AG20443 (cell line): ENCODE data around the gene SRP72.
A peak's percentile ranks its signal among the peaks of the same experiment; 100 is the strongest.
"Not testable (repeated sequence)": the region's sequence is repeated elsewhere in the genome, so short reads cannot be mapped to it uniquely, and the experiment has no call there.

Source experiments
- DNase-seq: peaks from one replicate; pipeline ENCODE4 v3.0.0; 2012; ENCODE audit warnings: low spot score, mixed read lengths

SRP72 gene

GRCh38 chr4:56467284-56468096 lies at the start of gene SRP72:
Gene SRP72 (plus strand): TSS chr4:56467617. CDS start chr4:56467636, 19 bp downstream.
- DNase-seq: peak; percentile 95

- DNase-seq: no peak
Observed at GRCh38 chr4:56424176-56424575, 43.2 kb upstream of the SRP72 start.

GRCh38 chr4:56424697-56425514 lies 42.5 kb upstream of the SRP72 start:
- DNase-seq: peak; percentile 42

GRCh38 chr4:56425518-56425917 lies 41.9 kb upstream of the SRP72 start:
- no peak for DNase-seq

- no peak for DNase-seq
Observed at GRCh38 chr4:56426273-56426672, 41.1 kb upstream of the SRP72 start.

GRCh38 chr4:56427179-56427578 lies 40.2 kb upstream of the SRP72 start:
- DNase-seq: no peak

GRCh38 chr4:56430203-56430602 lies 37.2 kb upstream of the SRP72 start:
- DNase-seq: no peak

- no peak for DNase-seq
Observed at GRCh38 chr4:56433280-56433679, 34.1 kb upstream of the SRP72 start.

- peak; percentile 54 for DNase-seq
Observed at GRCh38 chr4:56434599-56435139, 32.7 kb upstream of the SRP72 start.

GRCh38 chr4:56435140-56435926 lies 32.1 kb upstream of the SRP72 start, which contains the start of gene PPAT:
Gene PPAT (minus strand): TSS chr4:56435615. CDS start chr4:56435477, 138 bp downstream.
- DNase-seq: peak; percentile 99

- no peak for DNase-seq
Observed at GRCh38 chr4:56438766-56439165, 28.7 kb upstream of the SRP72 start.

- DNase-seq: no peak
Observed at GRCh38 chr4:56440983-56441382, 26.4 kb upstream of the SRP72 start.

- no peak for DNase-seq
Observed at GRCh38 chr4:56444719-56445118, 22.7 kb upstream of the SRP72 start.

GRCh38 chr4:56445699-56446098 lies 21.7 kb upstream of the SRP72 start:
- no peak for DNase-seq

- no peak for DNase-seq
Observed at GRCh38 chr4:56448301-56448700, 19.1 kb upstream of the SRP72 start.

GRCh38 chr4:56449475-56449874 lies 17.9 kb upstream of the SRP72 start:
- not testable (repeated sequence) for DNase-seq

GRCh38 chr4:56450342-56450741 lies 17.1 kb upstream of the SRP72 start:
- no peak for DNase-seq

- no peak for DNase-seq
Observed at GRCh38 chr4:56460085-56460484, 7.3 kb upstream of the SRP72 start.

GRCh38 chr4:56462157-56462556 lies 5.3 kb upstream of the SRP72 start:
- DNase-seq: no peak

GRCh38 chr4:56463711-56464110 lies 3.7 kb upstream of the SRP72 start:
- DNase-seq: no peak

- no peak for DNase-seq
Observed at GRCh38 chr4:56464581-56464980, 2.8 kb upstream of the SRP72 start.
